PC-3 (cell line): ENCODE measurements around the gene CACNG5. TPM values are rescaled to one million over a fixed set of nuclear protein-coding genes. Genes with fewer than 3 reads are reported as not detected.

Experiments used
- ATAC-seq: fragments of 200-7000 bp; cut with Tn5 transposase; 2 replicates; pipeline ENCODE4 v1.9.1; 2020; ENCODE audit warnings: mild to moderate bottlenecking, moderate library complexity
- BruUV-seq: library from RNA; stranded (reverse); fragments of 400-500 nt; replicated peaks from 2 replicates; lab custom pipeline; 2021; lab: Mats Ljungman, UMichigan
- CTCF ChIA-PET: fragments of 300-600 bp; sonication (Branson Sonifier 250); formaldehyde crosslinking; loops from one replicate; lab custom pipeline; 2022; ENCODE audit warnings: antibody characterized with exemption; lab: Charles Lee
- POLR2A ChIA-PET: fragments of 300-600 bp; sonication (Branson Sonifier 250); formaldehyde crosslinking; loops from one replicate; lab custom pipeline; 2022; ENCODE audit warnings: antibody characterized with exemption; ENCODE audit not compliant: unreplicated experiment; lab: Charles Lee
- DNase-seq: peaks from one replicate; pipeline ENCODE4 v3.0.0-alpha.2; 2015
- H2AFZ ChIP-seq: fragments of 300-600 bp; sonication (generic); 2 replicates; pipeline ENCODE4 v1.6.0; 2016; ENCODE audit warnings: antibody characterized with exemption, low read length
- H3F3A ChIP-seq: fragments of 300-600 bp; sonication (generic); one replicate; pipeline ENCODE4 v1.6.0; 2017; ENCODE audit warnings: antibody characterized with exemption, low read length, control low read depth, mild to moderate bottlenecking; ENCODE audit not compliant: unreplicated experiment
- H3K27ac ChIP-seq: fragments of 300-600 bp; sonication (generic); 2 replicates; pipeline ENCODE4 v1.5.1; 2016; ENCODE audit warnings: mild to moderate bottlenecking, low read length
- H3K27me3 ChIP-seq: fragments of 300-600 bp; sonication (generic); 2 replicates; pipeline ENCODE4 v1.6.1; 2016; ENCODE audit warnings: low read length, mixed read lengths
- H3K36me3 ChIP-seq: fragments of 300-600 bp; sonication (generic); 2 replicates; pipeline ENCODE4 v1.6.1; 2016; ENCODE audit warnings: low read depth, mixed run types, low read length, mixed read lengths
- H3K4me1 ChIP-seq: fragments of 300-600 bp; sonication (generic); 2 replicates; pipeline ENCODE4 v1.5.1; 2016; ENCODE audit warnings: low read length; ENCODE audit not compliant: insufficient read depth
- H3K4me2 ChIP-seq: fragments of 300-600 bp; sonication (generic); 2 replicates; pipeline ENCODE4 v1.6.0; 2016; ENCODE audit warnings: low read length
- H3K4me3 ChIP-seq: fragments of 300-600 bp; sonication (generic); 2 replicates; pipeline ENCODE4 v1.5.1; 2016; ENCODE audit warnings: mild to moderate bottlenecking, low read length, mixed read lengths
- H3K79me2 ChIP-seq: fragments of 300-600 bp; sonication (generic); 2 replicates; pipeline ENCODE4 v1.6.1; 2017; ENCODE audit warnings: low read length, mixed read lengths
- H3K9ac ChIP-seq: fragments of 300-600 bp; sonication (generic); 2 replicates; pipeline ENCODE4 v1.6.0; 2016; ENCODE audit warnings: mild to moderate bottlenecking, low read length
- H3K9me2 ChIP-seq: fragments of 300-600 bp; sonication (generic); replicated peaks from 2 replicates; pipeline ENCODE4 v1.6.1; 2016; ENCODE audit warnings: mixed run types, low read length, mixed read lengths
- H3K9me3 ChIP-seq: fragments of 300-600 bp; sonication (generic); 2 replicates; pipeline ENCODE4 v1.6.1; 2016; ENCODE audit warnings: low read length, mixed read lengths
- H4K20me1 ChIP-seq: fragments of 300-600 bp; sonication (generic); 2 replicates; pipeline ENCODE4 v1.6.1; 2016; ENCODE audit warnings: low read length, mixed read lengths
- CTCF ChIP-seq: fragments of 300-600 bp; sonication (generic); conservative IDR thresholded peaks from 2 replicates; pipeline ENCODE4 v1.5.1; 2017; ENCODE audit warnings: antibody characterized with exemption, low read depth, mild to moderate bottlenecking, low read length
- EZH2 ChIP-seq: fragments of 300-600 bp; sonication (generic); IDR thresholded peaks from one replicate; pipeline ENCODE4 v1.6.1; 2017; ENCODE audit warnings: antibody characterized with exemption, mild to moderate bottlenecking, low read length; ENCODE audit not compliant: unreplicated experiment
- EZH2phosphoT487 ChIP-seq: fragments of 300-600 bp; sonication (generic); IDR thresholded peaks from 2 replicates; pipeline ENCODE4 v1.6.1; 2018; ENCODE audit warnings: mild to moderate bottlenecking, antibody characterized with exemption, low read length, borderline replicate concordance
- intact Hi-C: fragments of 100-400 bp; cut with micrococcal nuclease; formaldehyde crosslinking; loops from 2 replicates; pipeline ENCODE4 v1.9.0; 2023
- total RNA-seq: library from RNA; depleted of rRNA; stranded (reverse); fragments of >200 nt; gene quantifications from 2 replicates; pipeline ENCODE4 v1.2.3, GENCODE V29; 2014

CACNG5 gene
- total RNA-seq, 1 experiment from 2014 or later = not detected

GRCh38 chr17:66830451-66830850, 4.5 kb upstream of the CACNG5 start:
- Histone ChIP-seq H3F3A (no peaks in the 10 kb centered on the region), H3K4me1 (no peaks in the 10 kb centered on the region), H4K20me1 (no peaks in the 10 kb centered on the region), H3K36me3 (no peaks in the 10 kb centered on the region), H3K9ac (no peak overlapping the region), H3K79me2 (no peaks in the 10 kb centered on the region), H3K9me2 (no peaks in the 10 kb centered on the region), H3K4me2 (no peak overlapping the region), H3K9me3 (no peaks in the 10 kb centered on the region), H3K27ac (no peak overlapping the region), H2AFZ (no peak overlapping the region), H3K4me3 (no peak overlapping the region), H3K27me3 (peaks cover 26% of the 10 kb centered on the region)
- ChIA-PET POLR2A (no interaction called here), CTCF (interaction anchor here (0.6 kb wide), 1 partner anchor 114 kb away, joined by 3 read pairs; no protein-coding TSS in a partner anchor)
- intact Hi-C loops = no loop called here
- no peak for ATAC-seq
- no peak for TF ChIP-seq CTCF
- TF ChIP-seq EZH2phosphoT487 = no peak
- TF ChIP-seq EZH2 = no peak
- DNase-seq = no peak
- BruUV-seq = no TSS peak

GRCh38 chr17:66831383-66832210, 3.3 kb upstream of the CACNG5 start:
- intact Hi-C loops = no loop called here
- Histone ChIP-seq H4K20me1 (no peaks in the 10 kb centered on the region), H3F3A (no peaks in the 10 kb centered on the region), H3K9ac (no peak overlapping the region), H3K9me2 (no peaks in the 10 kb centered on the region), H3K79me2 (no peaks in the 10 kb centered on the region), H2AFZ (no peak overlapping the region), H3K36me3 (no peaks in the 10 kb centered on the region), H3K9me3 (no peaks in the 10 kb centered on the region), H3K4me2 (no peak overlapping the region), H3K27me3 (peaks cover 32% of the 10 kb centered on the region), H3K4me3 (no peak overlapping the region), H3K4me1 (no peaks in the 10 kb centered on the region), H3K27ac (no peak overlapping the region)
- no peak for TF ChIP-seq EZH2
- no peak for TF ChIP-seq CTCF
- no peak for TF ChIP-seq EZH2phosphoT487
- ATAC-seq (no peak), DNase-seq (no peak)
- ChIA-PET POLR2A (no interaction called here), CTCF (no interaction called here)
- BruUV-seq = no TSS peak

DNA sequence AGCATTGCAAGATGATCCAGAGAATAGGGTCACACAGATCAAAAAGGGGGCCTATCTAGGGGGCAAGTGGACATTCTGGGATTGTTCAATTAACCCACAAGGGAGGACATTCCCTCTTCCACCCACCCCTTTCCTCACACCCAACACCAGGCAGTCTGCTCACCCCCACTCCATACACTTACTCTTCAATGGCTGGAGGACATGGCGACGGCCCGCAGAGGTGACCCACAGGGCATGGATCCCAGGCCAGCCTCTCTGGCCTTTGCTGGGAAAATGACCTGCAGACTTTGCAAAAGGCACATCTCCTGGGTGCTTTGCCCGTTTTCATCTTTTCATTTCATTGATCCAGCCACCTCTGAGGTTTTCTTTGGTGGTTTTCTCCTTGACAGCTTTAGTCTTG, 1.7 kb upstream of the CACNG5 start:
- no peaks in the 10 kb centered on the region for H3F3A ChIP-seq
- peaks cover 37% of the 10 kb centered on the region for H3K27me3 ChIP-seq
- ChIA-PET CTCF (no interaction called here), POLR2A (no interaction called here)
- no peak overlapping the region for H2AFZ ChIP-seq
- no peak overlapping the region for H3K9ac ChIP-seq
- no peaks in the 10 kb centered on the region for H3K9me3 ChIP-seq
- no peak overlapping the region for H3K4me2 ChIP-seq
- intact Hi-C loops = no loop called here
- no peaks in the 10 kb centered on the region for H4K20me1 ChIP-seq
- no peak for ATAC-seq
- no peaks in the 10 kb centered on the region for H3K9me2 ChIP-seq
- H3K36me3 ChIP-seq = no peaks in the 10 kb centered on the region
- H3K4me1 ChIP-seq = no peaks in the 10 kb centered on the region
- DNase-seq = no peak
- TF ChIP-seq CTCF = no peak
- TF ChIP-seq EZH2phosphoT487 = no peak
- TF ChIP-seq EZH2 = no peak
- no peaks in the 10 kb centered on the region for H3K79me2 ChIP-seq
- no peak overlapping the region for H3K27ac ChIP-seq
- H3K4me3 ChIP-seq = no peak overlapping the region
- no TSS peak for BruUV-seq
